Fibroblast of skin of left biceps (primary cell): ENCODE data around the gene BATF3.

Source experiments
- DNase-seq, 2 experiments: peaks; one replicate each; pipeline ENCODE4 v3.0.0-alpha.2; 2013; ENCODE audit warnings: low read depth in 2 of 2

The BATF3 gene

GRCh38 chr1:212703991-212704564 lies 4.4 kb upstream of the BATF3 start:
- DNase-seq: no peak

GRCh38 chr1:212702672-212703071 lies 3.0 kb upstream of the BATF3 start:
- DNase-seq: no peak

- DNase-seq: no peak
Measured at GRCh38 chr1:212701910-212702309, 2.3 kb upstream of the BATF3 start.

GRCh38 chr1:212700892-212701819 lies 1.5 kb upstream of the BATF3 start:
- DNase-seq: no peak

- DNase-seq: no peak
Measured at GRCh38 chr1:212700223-212700891, 717 bp upstream of the BATF3 start.

- no peak for DNase-seq
Measured at GRCh38 chr1:212699104-212699624, 476 bp downstream of the BATF3 start.

- DNase-seq: no peak
Measured at GRCh38 chr1:212698467-212699103, 1.1 kb downstream of the BATF3 start.

- DNase-seq: no peak
Measured at GRCh38 chr1:212696721-212697331, 2.8 kb downstream of the BATF3 start.

- no peak for DNase-seq
Measured at GRCh38 chr1:212692774-212693644, 6.6 kb downstream of the BATF3 start.

GRCh38 chr1:212691561-212692071 lies 8.0 kb downstream of the BATF3 start:
- DNase-seq: no peak

GRCh38 chr1:212690816-212691403 lies 8.7 kb downstream of the BATF3 start:
- no peak for DNase-seq

GRCh38 chr1:212689758-212690529 lies 9.7 kb downstream of the BATF3 start:
- DNase-seq: no peak

GRCh38 chr1:212689196-212689725 lies 10.4 kb downstream of the BATF3 start:
- no peak for DNase-seq

- DNase-seq: peak; percentile 67 to 76
Measured at GRCh38 chr1:212688341-212689047, 11.1 kb downstream of the BATF3 start.

- DNase-seq: no peak
Measured at GRCh38 chr1:212687811-212688210, 11.8 kb downstream of the BATF3 start.

- no peak for DNase-seq
Measured at GRCh38 chr1:212686591-212686990, 13.0 kb downstream of the BATF3 start.

GRCh38 chr1:212686069-212686468 lies 13.6 kb downstream of the BATF3 start:
- no peak for DNase-seq

GRCh38 chr1:212685429-212685828 lies 14.2 kb downstream of the BATF3 start:
- no peak for DNase-seq
